ENCODE data around the gene ANKRD39.

The ANKRD39 gene

GRCh38 chr2:96891591-96892333, 33.9 kb upstream of the ANKRD39 start:
- TF ChIP-seq FOXP2 (optimal IDR thresholded peaks at IDR 0.05; ENCODE audit: borderline replicate concordance, extremely low read depth, extremely low read length, insufficient read depth) (peak; percentile 97), TAF1 (IDR thresholded peaks at IDR 0.05; ENCODE audit: borderline replicate concordance, insufficient read depth, low read length) (no peak), SIN3A (IDR thresholded peaks at IDR 0.05; ENCODE audit: borderline replicate concordance, insufficient read depth, low read length) (no peak), POLR2AphosphoS5 (IDR thresholded peaks at IDR 0.05; ENCODE audit: low read depth, low read length) (no peak; the same call in 1 of the 2 replicates), REST (IDR thresholded peaks at IDR 0.05; ENCODE audit: insufficient read depth in 1 of 2, low read depth in 2 of 2, low read length in 2 of 2) (0 out of 4 replicates have a peak, but pooled peaks of 1 of the 2 experiments have one; percentile 16)

- TF ChIP-seq SIN3A (IDR thresholded peaks at IDR 0.05; ENCODE audit: borderline replicate concordance, insufficient read depth, low read length) (no peak), FOXP2 (optimal IDR thresholded peaks at IDR 0.05; ENCODE audit: borderline replicate concordance, extremely low read depth, extremely low read length, insufficient read depth) (no peak), POLR2AphosphoS5 (IDR thresholded peaks at IDR 0.05; ENCODE audit: low read depth, low read length) (no peak), TAF1 (IDR thresholded peaks at IDR 0.05; ENCODE audit: borderline replicate concordance, insufficient read depth, low read length) (no peak), REST (IDR thresholded peaks at IDR 0.05; ENCODE audit: insufficient read depth in 1 of 2, low read depth in 2 of 2, low read length in 2 of 2) (no peak)
Measured at GRCh38 chr2:96890726-96891385, 33.0 kb upstream of the ANKRD39 start.

GRCh38 chr2:96890252-96890651, 32.4 kb upstream of the ANKRD39 start:
- TF ChIP-seq POLR2AphosphoS5 (IDR thresholded peaks at IDR 0.05; ENCODE audit: low read depth, low read length) = no peak
- TF ChIP-seq REST (IDR thresholded peaks at IDR 0.05; ENCODE audit: insufficient read depth in 1 of 2, low read depth in 2 of 2, low read length in 2 of 2) = no peak
- TF ChIP-seq SIN3A (IDR thresholded peaks at IDR 0.05; ENCODE audit: borderline replicate concordance, insufficient read depth, low read length) = no peak
- TF ChIP-seq FOXP2 (optimal IDR thresholded peaks at IDR 0.05; ENCODE audit: borderline replicate concordance, extremely low read depth, extremely low read length, insufficient read depth) = no peak
- no peak for TF ChIP-seq TAF1 (IDR thresholded peaks at IDR 0.05; ENCODE audit: borderline replicate concordance, insufficient read depth, low read length)

GRCh38 chr2:96888072-96889011, 30.5 kb upstream of the ANKRD39 start:
- TF ChIP-seq TAF1 (IDR thresholded peaks at IDR 0.05; ENCODE audit: borderline replicate concordance, insufficient read depth, low read length) = no peak
- no peak for TF ChIP-seq REST (IDR thresholded peaks at IDR 0.05; ENCODE audit: insufficient read depth in 1 of 2, low read depth in 2 of 2, low read length in 2 of 2)
- no peak for TF ChIP-seq FOXP2 (optimal IDR thresholded peaks at IDR 0.05; ENCODE audit: borderline replicate concordance, extremely low read depth, extremely low read length, insufficient read depth)
- no peak for TF ChIP-seq POLR2AphosphoS5 (IDR thresholded peaks at IDR 0.05; ENCODE audit: low read depth, low read length)
- no peak for TF ChIP-seq SIN3A (IDR thresholded peaks at IDR 0.05; ENCODE audit: borderline replicate concordance, insufficient read depth, low read length)

Measured in PFSK-1 (cell line).